Stimulated activated CD8-positive, alpha-beta memory T cell treated with anti-CD3 and anti-CD28 coated beads, Interleukin-7, amount 100 ng/mL, for 48 hours (primary cell): ENCODE results near the gene ERC2.

ENCODE experiments used
- DNase-seq, 2 donors: peaks; one replicate each; pipeline ENCODE4 v3.0.0-alpha.2; 2020; ENCODE audit warnings: low read depth in 1 of 2; ENCODE audit errors: extremely low read depth in 1 of 2

ERC2 gene

DNA sequence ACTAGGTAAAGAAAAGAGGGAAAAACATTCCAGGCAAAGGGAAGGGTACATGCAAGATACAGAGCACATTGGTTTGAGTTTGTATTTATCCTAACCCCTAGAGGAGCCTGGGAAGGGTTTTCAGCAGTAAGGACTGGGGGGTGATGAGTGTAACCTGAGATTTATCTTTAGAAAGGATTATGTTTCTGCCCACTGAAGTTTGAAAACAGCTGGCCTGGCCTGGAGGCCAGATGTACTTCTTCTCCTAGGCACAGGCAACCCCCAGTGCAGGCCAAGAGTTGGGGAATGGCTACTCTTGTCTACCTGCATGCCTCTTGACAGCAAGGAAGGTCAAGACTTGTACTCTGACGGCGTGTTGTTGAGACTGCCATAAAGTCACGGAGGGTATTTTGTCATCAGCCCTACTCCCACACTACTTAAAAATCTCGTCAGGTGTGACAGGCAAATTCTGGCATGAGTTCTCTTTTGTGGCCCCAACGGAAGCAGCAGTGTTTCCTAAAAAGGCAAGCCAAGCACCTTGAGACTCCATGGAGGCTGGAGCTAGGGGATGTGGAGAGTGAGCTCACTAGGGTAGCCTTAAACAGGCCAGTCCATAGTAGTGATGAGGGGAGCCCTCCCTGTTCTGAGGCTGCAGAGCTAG lies 739.7 kb downstream of the ERC2 start:
- DNase-seq = no peak

- no peak for DNase-seq
Observed at GRCh38 chr3:55726501-55726775, 741.8 kb downstream of the ERC2 start.

DNA sequence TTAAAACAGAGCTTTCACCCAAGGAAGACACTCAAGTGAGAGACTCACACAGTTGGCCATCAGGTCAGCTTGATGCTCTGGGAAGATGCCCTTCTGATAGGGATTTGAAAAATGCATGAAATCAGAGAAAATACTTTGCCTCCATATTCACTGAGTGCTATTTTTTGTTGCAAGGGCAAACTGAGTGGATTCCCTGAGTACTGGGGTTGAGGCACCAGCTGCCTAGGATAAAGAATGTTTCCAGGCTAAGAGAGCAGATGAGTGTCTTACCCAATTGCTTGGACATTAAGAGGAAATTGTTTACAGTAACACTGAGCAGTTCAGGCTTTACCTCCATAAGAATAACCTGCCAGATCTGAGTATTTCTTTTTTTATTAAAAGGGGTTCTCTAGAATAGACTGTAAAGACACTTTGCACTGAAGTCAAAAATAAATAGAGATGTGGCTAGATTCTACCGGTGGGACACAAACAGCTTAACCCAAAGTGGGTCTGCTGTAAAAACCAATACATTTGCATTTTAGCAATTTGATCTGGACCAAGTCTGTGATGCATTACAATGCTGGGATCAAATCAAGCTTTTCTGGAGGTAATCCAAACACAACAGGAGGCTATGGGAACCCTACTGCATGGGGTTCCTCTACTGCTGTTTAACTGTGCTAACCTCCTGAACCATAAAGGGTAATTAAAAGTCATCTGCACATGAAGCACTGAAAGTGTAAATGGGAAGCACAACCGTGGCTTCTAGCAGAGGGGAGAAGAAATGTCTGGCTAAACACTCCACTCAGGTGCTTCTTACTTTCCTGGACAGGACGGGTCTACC lies 742.4 kb downstream of the ERC2 start:
- no peak for DNase-seq

DNA sequence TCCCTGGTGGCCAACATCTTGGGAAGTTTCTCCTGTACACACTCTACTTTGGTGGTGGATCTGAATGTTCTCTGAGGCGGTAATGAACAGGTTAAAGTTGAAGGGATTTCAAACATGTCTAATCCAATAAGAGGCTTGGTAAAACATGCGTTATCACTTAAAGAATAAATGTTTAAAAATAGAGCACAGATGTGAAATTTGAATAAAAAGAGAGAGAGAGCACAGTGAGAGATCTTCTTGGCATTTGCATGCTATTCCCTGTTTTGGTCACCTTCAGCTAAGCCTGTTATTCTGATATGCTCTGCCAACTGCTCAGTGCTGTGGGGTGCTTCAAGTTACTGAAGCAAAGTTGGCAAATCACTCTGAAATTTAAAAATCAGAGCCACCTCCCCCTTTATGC lies 743.4 kb downstream of the ERC2 start:
- DNase-seq = no peak

GRCh38 chr3:55724407-55724784 lies 743.9 kb downstream of the ERC2 start:
- DNase-seq = no peak

DNA sequence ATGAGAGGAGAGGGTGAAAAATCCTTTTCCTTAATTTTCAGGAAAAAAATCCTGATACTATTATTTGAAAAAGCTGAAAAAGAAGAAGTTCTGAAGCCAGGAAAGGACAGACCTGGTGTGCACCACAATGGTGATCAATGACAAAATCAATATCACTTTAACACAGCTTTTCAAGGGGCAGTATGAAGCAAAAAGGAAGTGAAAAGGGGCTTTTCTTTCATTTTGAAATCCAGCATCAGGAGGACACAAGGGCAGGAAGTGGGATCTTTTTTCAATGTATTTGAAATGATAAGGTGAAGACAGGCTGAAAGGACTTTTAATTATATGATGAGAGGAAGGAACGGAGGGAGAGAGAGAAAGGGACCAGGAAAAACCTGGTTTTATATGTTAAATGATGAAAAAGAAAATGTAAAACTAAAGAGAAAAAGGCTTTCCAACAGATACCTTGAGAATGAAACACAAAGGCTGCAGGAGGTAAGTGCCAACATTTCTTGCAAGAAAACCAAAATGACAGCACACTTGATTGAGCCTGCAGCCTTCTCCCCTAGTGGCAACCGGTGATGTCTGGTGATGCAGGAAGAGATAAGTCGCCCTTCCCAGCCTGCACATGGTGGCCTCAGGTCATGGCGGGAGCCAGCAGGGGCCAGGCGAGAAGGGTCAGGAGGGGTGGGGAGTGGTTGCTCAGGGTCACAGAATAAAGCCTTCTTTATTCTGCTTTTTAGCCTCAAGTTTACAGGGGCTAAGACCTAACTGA lies 744.4 kb downstream of the ERC2 start:
- no peak for DNase-seq

- DNase-seq = no peak
Observed at GRCh38 chr3:55721716-55722484, 746.4 kb downstream of the ERC2 start.

DNA sequence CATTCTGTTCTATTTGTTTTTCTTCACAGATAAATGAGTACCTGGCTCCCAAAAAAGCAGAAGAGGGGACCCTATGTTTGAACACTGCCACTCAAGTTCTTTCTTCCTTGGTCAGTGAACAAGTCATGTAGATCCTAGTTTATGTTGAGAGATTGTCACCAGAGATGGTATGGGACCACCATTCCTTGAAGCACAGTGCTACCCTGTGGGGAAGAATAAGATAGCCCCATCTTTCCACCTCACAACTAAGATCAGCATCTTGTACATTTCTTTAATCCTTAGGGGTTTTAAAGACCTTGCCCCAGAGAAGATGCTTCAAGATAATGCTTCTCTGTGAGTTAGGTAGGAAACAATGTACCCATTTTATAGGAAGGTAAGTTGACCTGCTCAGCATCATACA lies 747.7 kb downstream of the ERC2 start:
- DNase-seq = no peak

- DNase-seq = no peak
Observed at GRCh38 chr3:55719508-55719907, 748.8 kb downstream of the ERC2 start.

DNA sequence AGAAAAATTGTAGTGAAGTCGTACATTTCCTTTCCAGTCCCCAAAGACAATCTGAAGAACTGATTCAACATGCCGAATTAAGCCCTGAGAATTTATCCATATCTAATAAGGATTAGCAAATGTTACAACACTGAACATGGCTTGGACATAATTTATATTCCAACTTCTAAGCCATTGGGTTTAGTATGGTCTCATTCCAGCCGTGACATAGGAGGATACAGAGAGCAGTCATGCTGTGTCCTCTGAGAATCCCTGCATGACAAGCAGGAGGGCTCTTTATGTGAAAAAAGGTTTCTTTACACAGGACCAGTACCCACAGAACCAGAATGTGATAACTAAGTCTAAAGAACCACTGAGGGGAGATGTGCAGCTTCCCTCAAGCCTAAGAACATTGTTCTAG lies 749.3 kb downstream of the ERC2 start:
- DNase-seq = no peak

DNA sequence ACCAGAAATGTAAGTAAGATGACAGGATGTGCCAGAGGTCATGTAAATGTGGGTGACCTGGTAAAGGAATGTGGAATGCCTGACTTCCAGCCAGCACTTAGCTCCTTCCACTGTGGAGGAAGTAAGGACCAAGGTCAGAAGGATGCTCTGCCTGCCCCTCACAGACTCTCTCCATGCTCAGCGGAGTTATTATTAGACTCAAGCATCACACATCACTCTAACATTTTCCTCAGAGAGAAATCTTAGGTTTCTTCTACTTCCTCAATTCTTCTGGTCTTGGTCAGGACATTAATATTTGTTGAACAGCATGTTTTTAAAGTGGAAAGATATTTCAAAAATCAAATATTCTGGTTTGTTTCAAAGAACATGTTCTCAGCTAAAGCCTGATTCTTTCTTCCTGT lies 749.7 kb downstream of the ERC2 start:
- DNase-seq = no peak

GRCh38 chr3:55718074-55718473 lies 750.2 kb downstream of the ERC2 start:
- DNase-seq = no peak

DNA sequence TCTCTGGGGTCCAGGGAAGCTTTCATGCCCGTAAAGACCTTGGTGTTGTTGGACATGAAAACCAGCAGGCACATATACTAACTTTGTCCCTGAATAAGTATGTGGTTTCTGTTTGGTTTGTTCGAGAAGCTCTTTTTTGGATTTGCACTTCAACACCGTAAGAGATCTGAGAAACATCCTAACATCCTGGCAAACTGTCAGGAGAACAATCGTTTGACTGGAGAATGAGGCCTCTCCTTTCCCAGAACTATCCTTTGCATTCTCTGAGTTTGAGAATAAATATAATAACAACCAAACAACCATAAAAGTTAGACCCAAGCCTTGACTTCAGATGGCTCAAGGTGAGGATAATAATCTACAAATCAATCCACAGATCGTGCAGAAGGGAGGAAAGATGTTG lies 750.8 kb downstream of the ERC2 start:
- no peak for DNase-seq

DNA sequence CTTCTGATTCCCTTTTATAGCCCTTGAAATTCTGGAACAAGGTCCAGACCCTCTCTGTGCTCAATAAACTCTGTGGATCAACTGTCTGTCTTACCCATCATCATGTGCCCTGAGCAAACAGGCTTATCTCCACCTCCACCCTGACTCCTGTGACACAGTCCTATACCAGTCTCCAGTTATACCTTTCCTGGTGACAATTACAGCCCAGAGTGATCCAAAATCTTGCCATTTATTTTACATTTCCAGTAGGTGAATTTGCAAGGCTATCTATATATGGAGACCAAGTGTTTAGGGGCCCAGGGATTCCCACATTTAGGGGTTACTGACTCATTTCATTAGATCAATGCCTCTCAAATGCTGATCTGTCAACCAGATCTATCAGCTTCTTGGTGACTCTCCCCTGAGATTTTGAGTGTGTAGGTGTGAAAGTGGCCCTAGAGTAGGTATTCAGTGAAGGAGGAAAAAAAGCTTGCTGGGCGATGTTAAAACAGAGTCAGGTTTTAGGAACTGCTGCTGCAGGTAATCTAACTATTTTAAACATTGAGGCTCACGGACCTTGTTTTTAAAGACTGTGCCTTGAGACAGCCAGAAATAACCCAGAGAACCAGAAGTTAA lies 751.5 kb downstream of the ERC2 start:
- no peak for DNase-seq

- no peak for DNase-seq
Observed at GRCh38 chr3:55716044-55716443, 752.2 kb downstream of the ERC2 start.

- DNase-seq = no peak
Observed at GRCh38 chr3:55714057-55714456, 754.2 kb downstream of the ERC2 start.

- no peak for DNase-seq
Observed at GRCh38 chr3:55711646-55712045, 756.6 kb downstream of the ERC2 start.

GRCh38 chr3:55709411-55710012 lies 758.8 kb downstream of the ERC2 start:
- DNase-seq = no peak

GRCh38 chr3:55708921-55709320 lies 759.3 kb downstream of the ERC2 start:
- DNase-seq = no peak

- no peak for DNase-seq
Observed at GRCh38 chr3:55708242-55708641, 760.0 kb downstream of the ERC2 start.

DNA sequence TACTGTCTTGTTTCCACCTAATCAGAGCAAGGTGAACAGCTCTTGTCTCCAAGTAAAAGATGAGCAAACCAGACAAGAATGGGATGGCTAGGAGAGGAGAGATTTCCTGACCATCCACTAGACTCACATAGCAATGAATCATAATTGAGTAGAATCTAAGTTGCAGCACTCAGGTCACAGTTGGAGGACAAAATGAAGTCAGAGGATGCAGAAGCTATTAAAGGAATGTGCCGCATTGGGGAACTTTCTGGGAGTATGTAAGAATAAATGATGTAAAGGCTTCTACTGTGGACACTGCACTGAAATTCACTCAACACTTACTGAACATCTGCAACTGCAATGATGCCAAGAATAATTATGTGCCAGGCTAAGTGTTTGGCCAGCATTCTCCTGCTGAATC lies 763.7 kb downstream of the ERC2 start:
- DNase-seq = no peak
